ENCODE measurements around the gene ERVK3-1.
A peak's percentile ranks its signal among the peaks of the same experiment; 100 is the strongest.
"Not testable (repeated sequence)": the region's sequence is repeated elsewhere in the genome, so short reads cannot be mapped to it uniquely, and the experiment has no call there.

ERVK3-1 gene

DNA sequence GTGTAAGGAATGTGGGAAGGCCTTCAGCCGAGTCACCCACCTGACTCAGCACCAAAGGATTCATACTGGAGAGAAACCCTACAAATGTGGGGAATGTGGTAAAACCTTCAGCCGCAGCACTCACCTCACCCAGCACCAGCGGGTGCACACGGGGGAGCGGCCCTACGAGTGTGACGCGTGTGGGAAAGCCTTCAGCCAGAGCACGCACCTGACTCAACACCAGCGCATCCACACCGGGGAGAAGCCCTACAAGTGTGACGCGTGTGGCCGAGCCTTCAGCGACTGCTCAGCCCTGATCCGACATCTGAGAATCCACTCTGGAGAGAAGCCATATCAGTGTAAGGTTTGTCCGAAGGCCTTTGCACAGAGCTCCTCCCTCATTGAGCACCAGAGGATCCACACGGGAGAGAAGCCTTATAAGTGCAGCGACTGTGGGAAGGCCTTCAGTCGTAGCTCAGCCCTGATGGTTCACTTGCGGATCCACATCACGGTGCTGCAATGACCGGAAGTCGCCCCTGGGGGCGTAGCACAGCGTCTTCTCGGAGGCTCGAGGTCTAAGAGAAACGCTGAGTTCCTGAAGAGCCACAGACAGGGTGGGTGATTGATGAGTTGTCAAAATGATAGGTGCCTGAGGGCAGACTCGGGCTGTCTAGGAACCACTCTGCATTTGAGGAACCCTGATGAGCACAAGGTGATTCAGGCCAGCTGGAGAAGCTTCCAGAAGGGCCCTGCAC lies 33.8 kb downstream of the ERVK3-1 start:
- Histone ChIP-seq H3K9ac (ENCODE audit: low read length) (no peak overlapping the region), H3K4me2 (ENCODE audit: low read length) (no peak overlapping the region), H3K27ac (ENCODE audit: low read length) (no peak overlapping the region), H3K4me1 (ENCODE audit: low read length) (no peaks in the 10 kb centered on the region), H3K79me2 (ENCODE audit: low read length) (no peaks in the 10 kb centered on the region), H3K9me3 (ENCODE audit: insufficient read depth, low read length) (no peaks in the 10 kb centered on the region), H3K27me3 (ENCODE audit: low read depth, low read length) (no peaks in the 10 kb centered on the region), H3K4me3 (ENCODE audit: low read length) (no peak overlapping the region), H2AFZ (ENCODE audit: low read depth, low read length) (no peak overlapping the region), H3K36me3 (replicated peaks; ENCODE audit: low read depth, low read length) (peaks cover 20% of the 10 kb centered on the region), H4K20me1 (ENCODE audit: insufficient read depth, low read length) (no peaks in the 10 kb centered on the region)
- TF ChIP-seq, protein P1, sequence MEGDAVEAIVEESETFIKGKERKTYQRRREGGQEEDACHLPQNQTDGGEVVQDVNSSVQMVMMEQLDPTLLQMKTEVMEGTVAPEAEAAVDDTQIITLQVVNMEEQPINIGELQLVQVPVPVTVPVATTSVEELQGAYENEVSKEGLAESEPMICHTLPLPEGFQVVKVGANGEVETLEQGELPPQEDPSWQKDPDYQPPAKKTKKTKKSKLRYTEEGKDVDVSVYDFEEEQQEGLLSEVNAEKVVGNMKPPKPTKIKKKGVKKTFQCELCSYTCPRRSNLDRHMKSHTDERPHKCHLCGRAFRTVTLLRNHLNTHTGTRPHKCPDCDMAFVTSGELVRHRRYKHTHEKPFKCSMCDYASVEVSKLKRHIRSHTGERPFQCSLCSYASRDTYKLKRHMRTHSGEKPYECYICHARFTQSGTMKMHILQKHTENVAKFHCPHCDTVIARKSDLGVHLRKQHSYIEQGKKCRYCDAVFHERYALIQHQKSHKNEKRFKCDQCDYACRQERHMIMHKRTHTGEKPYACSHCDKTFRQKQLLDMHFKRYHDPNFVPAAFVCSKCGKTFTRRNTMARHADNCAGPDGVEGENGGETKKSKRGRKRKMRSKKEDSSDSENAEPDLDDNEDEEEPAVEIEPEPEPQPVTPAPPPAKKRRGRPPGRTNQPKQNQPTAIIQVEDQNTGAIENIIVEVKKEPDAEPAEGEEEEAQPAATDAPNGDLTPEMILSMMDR (IDR thresholded peaks at IDR 0.05; ENCODE audit: low read depth, low read length): no peak
- TF ChIP-seq EZH2phosphoT487 (IDR thresholded peaks at IDR 0.05; ENCODE audit: low read depth): no peak

DNA sequence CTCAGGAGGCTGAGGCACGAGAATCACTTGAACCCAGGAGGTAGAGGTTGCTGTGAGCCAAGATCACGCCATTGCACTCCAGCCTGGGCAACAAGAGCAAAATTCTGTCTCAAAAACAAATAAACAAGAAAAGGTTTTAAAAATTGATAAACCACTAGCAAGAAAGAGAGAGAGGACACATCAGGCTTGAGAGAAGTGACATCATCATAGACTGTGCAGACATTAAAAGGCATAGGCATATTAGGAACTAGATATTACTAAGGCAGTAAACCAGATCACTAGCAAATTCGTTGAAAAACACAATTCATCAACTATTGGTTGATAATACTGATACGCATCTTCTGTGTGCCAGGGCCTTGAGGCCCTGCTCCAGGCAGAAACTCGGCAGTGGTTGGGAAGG lies 40.4 kb downstream of the ERVK3-1 start:
- no peak overlapping the region for H2AFZ ChIP-seq (ENCODE audit: low read depth, low read length)
- H3K79me2 ChIP-seq (ENCODE audit: low read length): no peaks in the 10 kb centered on the region; the same call in 1 of the 2 replicates
- peaks cover 2% of the 10 kb centered on the region for H3K36me3 ChIP-seq (replicated peaks; ENCODE audit: low read depth, low read length)
- no peak overlapping the region for H3K4me3 ChIP-seq (ENCODE audit: low read length)
- H4K20me1 ChIP-seq (ENCODE audit: insufficient read depth, low read length): no peaks in the 10 kb centered on the region
- H3K4me2 ChIP-seq (ENCODE audit: low read length): no peak overlapping the region
- H3K27me3 ChIP-seq (ENCODE audit: low read depth, low read length): no peaks in the 10 kb centered on the region
- no peak overlapping the region for H3K27ac ChIP-seq (ENCODE audit: low read length)
- H3K9ac ChIP-seq (ENCODE audit: low read length): no peak overlapping the region
- peaks cover 3% of the 10 kb centered on the region; the same call in 1 of the 2 replicates for H3K4me1 ChIP-seq (ENCODE audit: low read length)
- H3K9me3 ChIP-seq (ENCODE audit: insufficient read depth, low read length): no peaks in the 10 kb centered on the region
- TF ChIP-seq EZH2phosphoT487 (IDR thresholded peaks at IDR 0.05; ENCODE audit: low read depth): no peak
- TF ChIP-seq, protein P1 (IDR thresholded peaks at IDR 0.05; ENCODE audit: low read depth, low read length): no peak

DNA sequence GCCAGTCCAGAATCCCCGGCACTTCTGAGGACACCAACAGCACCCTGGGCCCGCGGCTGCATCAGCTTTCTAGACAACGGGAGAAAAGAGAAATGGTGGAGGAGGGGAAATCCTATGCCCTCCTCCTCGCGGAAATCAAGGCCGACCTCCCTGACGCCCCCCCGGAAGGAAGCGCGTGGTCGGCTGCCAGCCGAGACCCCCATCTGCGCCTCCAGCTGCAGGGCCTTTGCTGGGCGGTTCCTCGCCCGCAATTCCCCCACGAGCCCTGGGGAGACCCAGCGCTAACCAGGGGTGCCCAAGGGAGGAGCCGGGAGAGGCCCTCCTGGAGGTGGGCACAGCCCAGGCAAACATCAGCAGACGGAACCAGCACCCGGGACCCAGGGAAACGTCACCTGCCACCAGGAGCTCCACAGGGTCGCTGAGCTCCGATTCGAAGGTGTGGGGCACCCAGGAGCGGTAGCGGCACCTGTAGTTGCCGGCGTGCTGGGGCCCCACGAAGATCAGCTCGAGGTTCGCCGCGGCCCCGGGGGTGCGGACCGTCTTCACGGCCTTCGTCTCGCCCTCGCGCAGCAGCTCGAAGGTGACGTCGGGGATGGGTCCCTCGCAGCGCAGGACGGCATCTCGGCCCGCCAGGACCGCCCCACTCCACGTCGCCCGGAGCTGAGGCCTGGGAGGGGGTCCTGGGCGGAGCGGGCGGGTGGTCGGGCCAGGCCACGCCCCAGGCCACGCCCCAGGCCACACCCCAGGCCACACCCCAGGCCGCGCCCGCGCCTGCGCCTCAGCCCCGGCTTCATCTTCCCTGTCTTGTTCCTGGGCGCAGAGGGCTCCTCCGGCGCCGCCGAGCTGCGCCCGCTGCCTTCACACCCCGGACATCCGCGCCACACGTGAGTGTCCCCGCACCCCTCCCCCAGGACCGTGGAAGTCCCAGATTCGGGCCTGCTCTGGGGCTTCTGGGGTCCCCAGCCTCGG lies 42.1 kb downstream of the ERVK3-1 start:
- Histone ChIP-seq H3K79me2 (ENCODE audit: low read length) (no peaks in the 10 kb centered on the region; the same call in 1 of the 2 replicates), H3K4me3 (ENCODE audit: low read length) (peak overlapping the region; percentile 81), H2AFZ (ENCODE audit: low read depth, low read length) (peak overlapping the region; percentile 19; the same call in 1 of the 2 replicates), H4K20me1 (ENCODE audit: insufficient read depth, low read length) (no peaks in the 10 kb centered on the region), H3K27ac (ENCODE audit: low read length) (0 out of 2 replicates have a peak overlapping the region, but pooled peaks have one; percentile 4), H3K9me3 (ENCODE audit: insufficient read depth, low read length) (no peaks in the 10 kb centered on the region), H3K9ac (ENCODE audit: low read length) (peak overlapping the region; percentile 71), H3K4me2 (ENCODE audit: low read length) (peak overlapping the region; percentile 59), H3K4me1 (ENCODE audit: low read length) (peaks cover 3% of the 10 kb centered on the region; the same call in 1 of the 2 replicates), H3K36me3 (replicated peaks; ENCODE audit: low read depth, low read length) (no peaks in the 10 kb centered on the region), H3K27me3 (ENCODE audit: low read depth, low read length) (no peaks in the 10 kb centered on the region)
- TF ChIP-seq, protein P1 (IDR thresholded peaks at IDR 0.05; ENCODE audit: low read depth, low read length): no peak
- no peak for TF ChIP-seq EZH2phosphoT487 (IDR thresholded peaks at IDR 0.05; ENCODE audit: low read depth)

DNA sequence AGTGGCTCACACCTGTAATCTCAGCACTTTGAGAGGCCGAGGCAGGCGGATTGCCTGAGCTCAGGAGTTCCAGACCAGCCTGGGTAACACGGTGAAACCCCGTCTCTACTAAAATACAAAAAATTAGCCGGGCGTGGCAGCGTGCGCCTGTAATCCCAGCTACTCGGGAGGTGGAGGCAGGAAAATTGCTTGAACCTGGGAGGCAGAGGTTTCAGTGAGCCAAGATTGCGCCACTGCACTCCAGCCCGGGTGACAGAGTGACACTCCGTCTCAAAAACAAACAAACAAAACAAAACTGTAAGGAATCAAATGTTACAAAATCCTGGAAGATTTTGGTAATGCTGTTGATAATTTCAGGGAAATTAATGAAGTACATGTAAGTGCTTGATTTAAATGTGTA lies 42.9 kb downstream of the ERVK3-1 start:
- H3K27me3 ChIP-seq (ENCODE audit: low read depth, low read length); H3K4me1 ChIP-seq (ENCODE audit: low read length); H3K36me3 ChIP-seq (replicated peaks; ENCODE audit: low read depth, low read length); H3K79me2 ChIP-seq (ENCODE audit: low read length); H4K20me1 ChIP-seq (ENCODE audit: insufficient read depth, low read length); H2AFZ ChIP-seq (ENCODE audit: low read depth, low read length); H3K9me3 ChIP-seq (ENCODE audit: insufficient read depth, low read length); H3K27ac ChIP-seq (ENCODE audit: low read length): not testable (repeated sequence)
- Histone ChIP-seq H3K9ac (ENCODE audit: low read length) (peak overlapping the region; percentile 63), H3K4me3 (ENCODE audit: low read length) (peak overlapping the region; percentile 81), H3K4me2 (ENCODE audit: low read length) (peak overlapping the region; percentile 55)

Measured in OCI-LY3 (cell line).